ENCODE data around the gene FKBP14. TPM values are rescaled to one million over a fixed set of nuclear protein-coding genes. Genes with fewer than 3 reads are reported as not detected.

FKBP14 gene
- polyA plus RNA-seq, 1 donor: 13.7 TPM

GRCh38 chr7:30023524-30023923, 3.0 kb downstream of the FKBP14 start:
- DNase-seq: no peak
- Histone ChIP-seq H3K27ac (ENCODE audit: low read length) (no peak overlapping the region), H3K27me3 (ENCODE audit: control insufficient read depth, insufficient read depth, low read length) (no peaks in the 10 kb centered on the region), H3K4me1 (ENCODE audit: control insufficient read depth, insufficient read depth, low read length) (peaks cover 3% of the 10 kb centered on the region), H3K9me3 (ENCODE audit: control insufficient read depth, low read depth, low read length) (no peaks in the 10 kb centered on the region), H3K36me3 (ENCODE audit: control insufficient read depth, insufficient read depth, low read length) (no peaks in the 10 kb centered on the region), H3K4me3 (ENCODE audit: low read length) (no peak overlapping the region)
- 100% methylated on average over 3 of the region's 6 CpGs for WGBS (ENCODE audit: insufficient coverage, low lambda C conversion rate)

- H3K4me1 ChIP-seq (ENCODE audit: control insufficient read depth, insufficient read depth, low read length): peaks cover 3% of the 10 kb centered on the region
- no peaks in the 10 kb centered on the region for H3K27me3 ChIP-seq (ENCODE audit: control insufficient read depth, insufficient read depth, low read length)
- H3K9me3 ChIP-seq (ENCODE audit: control insufficient read depth, low read depth, low read length): no peaks in the 10 kb centered on the region
- H3K4me3 ChIP-seq (ENCODE audit: low read length): no peak overlapping the region
- DNase-seq: no peak
- no peak overlapping the region for H3K27ac ChIP-seq (ENCODE audit: low read length)
- H3K36me3 ChIP-seq (ENCODE audit: control insufficient read depth, insufficient read depth, low read length): peaks cover 2% of the 10 kb centered on the region
Measured at GRCh38 chr7:30022991-30023390, 3.5 kb downstream of the FKBP14 start.

- H3K9me3 ChIP-seq (ENCODE audit: control insufficient read depth, low read depth, low read length): no peaks in the 10 kb centered on the region
- no peak for DNase-seq
- no peaks in the 10 kb centered on the region for H3K27me3 ChIP-seq (ENCODE audit: control insufficient read depth, insufficient read depth, low read length)
- no peak overlapping the region for H3K27ac ChIP-seq (ENCODE audit: low read length)
- no peak overlapping the region for H3K4me3 ChIP-seq (ENCODE audit: low read length)
- peaks cover 3% of the 10 kb centered on the region for H3K4me1 ChIP-seq (ENCODE audit: control insufficient read depth, insufficient read depth, low read length)
- peaks cover 7% of the 10 kb centered on the region for H3K36me3 ChIP-seq (ENCODE audit: control insufficient read depth, insufficient read depth, low read length)
- 20% methylated on average over 1 of the region's 1 CpG for WGBS (ENCODE audit: insufficient coverage, low lambda C conversion rate)
Measured at GRCh38 chr7:30020535-30020934, 6.0 kb downstream of the FKBP14 start.

- Histone ChIP-seq H3K4me3 (ENCODE audit: low read length) (no peak overlapping the region), H3K27me3 (ENCODE audit: control insufficient read depth, insufficient read depth, low read length) (no peaks in the 10 kb centered on the region), H3K9me3 (ENCODE audit: control insufficient read depth, low read depth, low read length) (no peaks in the 10 kb centered on the region), H3K27ac (ENCODE audit: low read length) (no peak overlapping the region), H3K36me3 (ENCODE audit: control insufficient read depth, insufficient read depth, low read length) (peaks cover 9% of the 10 kb centered on the region), H3K4me1 (ENCODE audit: control insufficient read depth, insufficient read depth, low read length) (no peaks in the 10 kb centered on the region)
- no peak for DNase-seq
- WGBS (ENCODE audit: insufficient coverage, low lambda C conversion rate): no CpG with 5 or more reads among the region's 1 CpG
Measured at GRCh38 chr7:30019960-30020359, 6.5 kb downstream of the FKBP14 start.

GRCh38 chr7:30019387-30019786, 7.1 kb downstream of the FKBP14 start:
- no peak overlapping the region for H3K4me3 ChIP-seq (ENCODE audit: low read length)
- no peaks in the 10 kb centered on the region for H3K27me3 ChIP-seq (ENCODE audit: control insufficient read depth, insufficient read depth, low read length)
- no peaks in the 10 kb centered on the region for H3K4me1 ChIP-seq (ENCODE audit: control insufficient read depth, insufficient read depth, low read length)
- H3K9me3 ChIP-seq (ENCODE audit: control insufficient read depth, low read depth, low read length): no peaks in the 10 kb centered on the region
- no peak for DNase-seq
- peaks cover 11% of the 10 kb centered on the region for H3K36me3 ChIP-seq (ENCODE audit: control insufficient read depth, insufficient read depth, low read length)
- WGBS (ENCODE audit: insufficient coverage, low lambda C conversion rate): 100% methylated on average over 1 of the region's 1 CpG
- no peak overlapping the region for H3K27ac ChIP-seq (ENCODE audit: low read length)

GRCh38 chr7:30018451-30018850, 8.1 kb downstream of the FKBP14 start:
- no peaks in the 10 kb centered on the region for H3K27me3 ChIP-seq (ENCODE audit: control insufficient read depth, insufficient read depth, low read length)
- no peak overlapping the region for H3K27ac ChIP-seq (ENCODE audit: low read length)
- H3K36me3 ChIP-seq (ENCODE audit: control insufficient read depth, insufficient read depth, low read length): peaks cover 16% of the 10 kb centered on the region
- H3K9me3 ChIP-seq (ENCODE audit: control insufficient read depth, low read depth, low read length): no peaks in the 10 kb centered on the region
- H3K4me1 ChIP-seq (ENCODE audit: control insufficient read depth, insufficient read depth, low read length): no peaks in the 10 kb centered on the region
- DNase-seq: no peak
- H3K4me3 ChIP-seq (ENCODE audit: low read length): no peak overlapping the region

GRCh38 chr7:30012757-30013156, 13.7 kb downstream of the FKBP14 start:
- Histone ChIP-seq H3K4me1 (ENCODE audit: control insufficient read depth, insufficient read depth, low read length) (no peaks in the 10 kb centered on the region), H3K27me3 (ENCODE audit: control insufficient read depth, insufficient read depth, low read length) (no peaks in the 10 kb centered on the region), H3K36me3 (ENCODE audit: control insufficient read depth, insufficient read depth, low read length) (peaks cover 14% of the 10 kb centered on the region), H3K9me3 (ENCODE audit: control insufficient read depth, low read depth, low read length) (no peaks in the 10 kb centered on the region), H3K27ac (ENCODE audit: low read length) (no peak overlapping the region), H3K4me3 (ENCODE audit: low read length) (no peak overlapping the region)
- 44% methylated on average over 1 of the region's 3 CpGs for WGBS (ENCODE audit: insufficient coverage, low lambda C conversion rate)
- DNase-seq: no peak

GRCh38 chr7:30010021-30010420, 16.5 kb downstream of the FKBP14 start:
- Histone ChIP-seq H3K36me3 (ENCODE audit: control insufficient read depth, insufficient read depth, low read length) (peaks cover 7% of the 10 kb centered on the region), H3K27ac (ENCODE audit: low read length) (no peak overlapping the region), H3K27me3 (ENCODE audit: control insufficient read depth, insufficient read depth, low read length) (no peaks in the 10 kb centered on the region), H3K9me3 (ENCODE audit: control insufficient read depth, low read depth, low read length) (no peaks in the 10 kb centered on the region), H3K4me3 (ENCODE audit: low read length) (no peak overlapping the region), H3K4me1 (ENCODE audit: control insufficient read depth, insufficient read depth, low read length) (no peaks in the 10 kb centered on the region)
- no peak for DNase-seq
- WGBS (ENCODE audit: insufficient coverage, low lambda C conversion rate): 0% methylated on average over 1 of the region's 6 CpGs

- Histone ChIP-seq H3K36me3 (ENCODE audit: control insufficient read depth, insufficient read depth, low read length) (no peaks in the 10 kb centered on the region), H3K27ac (ENCODE audit: low read length) (no peak overlapping the region), H3K9me3 (ENCODE audit: control insufficient read depth, low read depth, low read length) (no peaks in the 10 kb centered on the region), H3K4me1 (ENCODE audit: control insufficient read depth, insufficient read depth, low read length) (no peaks in the 10 kb centered on the region), H3K4me3 (ENCODE audit: low read length) (no peak overlapping the region), H3K27me3 (ENCODE audit: control insufficient read depth, insufficient read depth, low read length) (no peaks in the 10 kb centered on the region)
- DNase-seq: no peak
- WGBS (ENCODE audit: insufficient coverage, low lambda C conversion rate): 40% methylated on average over 3 of the region's 3 CpGs
Measured at GRCh38 chr7:30005464-30005863, 21.0 kb downstream of the FKBP14 start.

GRCh38 chr7:30003098-30003497, 23.4 kb downstream of the FKBP14 start:
- H3K36me3 ChIP-seq (ENCODE audit: control insufficient read depth, insufficient read depth, low read length): no peaks in the 10 kb centered on the region
- H3K4me1 ChIP-seq (ENCODE audit: control insufficient read depth, insufficient read depth, low read length): no peaks in the 10 kb centered on the region
- H3K27ac ChIP-seq (ENCODE audit: low read length): no peak overlapping the region
- H3K4me3 ChIP-seq (ENCODE audit: low read length): no peak overlapping the region
- no peaks in the 10 kb centered on the region for H3K9me3 ChIP-seq (ENCODE audit: control insufficient read depth, low read depth, low read length)
- 57% methylated on average over 1 of the region's 6 CpGs for WGBS (ENCODE audit: insufficient coverage, low lambda C conversion rate)
- no peaks in the 10 kb centered on the region for H3K27me3 ChIP-seq (ENCODE audit: control insufficient read depth, insufficient read depth, low read length)
- DNase-seq: no peak

- no peak for DNase-seq
- H3K4me1 ChIP-seq (ENCODE audit: control insufficient read depth, insufficient read depth, low read length): no peaks in the 10 kb centered on the region
- H3K9me3 ChIP-seq (ENCODE audit: control insufficient read depth, low read depth, low read length): no peaks in the 10 kb centered on the region
- H3K36me3 ChIP-seq (ENCODE audit: control insufficient read depth, insufficient read depth, low read length): no peaks in the 10 kb centered on the region
- no peaks in the 10 kb centered on the region for H3K27me3 ChIP-seq (ENCODE audit: control insufficient read depth, insufficient read depth, low read length)
- H3K27ac ChIP-seq (ENCODE audit: low read length): no peak overlapping the region
- WGBS (ENCODE audit: insufficient coverage, low lambda C conversion rate): no CpG with 5 or more reads among the region's 2 CpGs
- no peak overlapping the region for H3K4me3 ChIP-seq (ENCODE audit: low read length)
Measured at GRCh38 chr7:30001998-30002397, 24.5 kb downstream of the FKBP14 start.

Data from large intestine (tissue), 3 donors.